Activated CD8-positive, alpha-beta memory T cell treated with anti-CD3 and anti-CD28 coated beads, Interleukin-2, amount 50 U/mL, for 4 hours (primary cell): ENCODE data around the gene LRMDA.

Source experiments
- DNase-seq: peaks from one replicate; pipeline ENCODE4 v3.0.0-alpha.2; 2020

The LRMDA gene

DNA sequence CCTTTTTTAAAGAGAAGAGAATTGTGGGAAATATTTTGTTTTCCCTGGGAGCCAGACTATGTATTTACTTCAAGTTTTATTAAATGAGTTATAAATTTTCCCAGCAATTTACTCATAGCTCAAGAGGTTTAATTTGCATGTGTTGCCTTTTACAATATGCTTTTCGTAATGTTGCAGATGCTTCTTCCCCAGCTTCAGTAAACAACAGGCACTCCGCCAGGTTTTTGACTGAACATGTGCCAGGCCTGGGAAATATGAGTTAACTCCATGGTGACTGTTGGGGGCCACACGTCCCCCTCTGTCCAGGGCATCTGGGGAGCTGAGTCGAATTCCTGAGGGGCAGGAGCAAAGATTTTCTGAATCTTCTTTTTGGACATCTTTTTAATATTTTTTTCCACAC, 545.7 kb downstream of the LRMDA start:
- DNase-seq, result no peak

DNA sequence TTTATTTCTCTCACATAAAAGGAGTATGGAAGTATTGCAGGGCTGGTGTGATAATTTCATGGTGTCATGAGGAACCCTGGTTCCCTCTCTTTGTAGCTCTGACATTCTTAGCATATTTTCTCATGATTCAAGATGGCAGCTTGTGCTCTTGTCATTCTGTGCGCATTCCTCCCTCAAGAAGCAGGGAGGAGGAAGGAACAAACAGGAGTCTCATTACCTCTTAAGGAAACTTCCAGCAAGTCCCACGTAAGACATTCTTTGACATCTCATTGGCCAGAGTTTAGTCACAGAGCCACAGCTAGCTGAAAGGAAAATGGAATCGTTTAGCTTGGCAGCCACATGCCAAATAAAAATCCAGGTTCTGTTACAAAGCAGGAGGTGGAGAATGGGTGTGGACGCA, 546.8 kb downstream of the LRMDA start:
- DNase-seq, result no peak

DNA sequence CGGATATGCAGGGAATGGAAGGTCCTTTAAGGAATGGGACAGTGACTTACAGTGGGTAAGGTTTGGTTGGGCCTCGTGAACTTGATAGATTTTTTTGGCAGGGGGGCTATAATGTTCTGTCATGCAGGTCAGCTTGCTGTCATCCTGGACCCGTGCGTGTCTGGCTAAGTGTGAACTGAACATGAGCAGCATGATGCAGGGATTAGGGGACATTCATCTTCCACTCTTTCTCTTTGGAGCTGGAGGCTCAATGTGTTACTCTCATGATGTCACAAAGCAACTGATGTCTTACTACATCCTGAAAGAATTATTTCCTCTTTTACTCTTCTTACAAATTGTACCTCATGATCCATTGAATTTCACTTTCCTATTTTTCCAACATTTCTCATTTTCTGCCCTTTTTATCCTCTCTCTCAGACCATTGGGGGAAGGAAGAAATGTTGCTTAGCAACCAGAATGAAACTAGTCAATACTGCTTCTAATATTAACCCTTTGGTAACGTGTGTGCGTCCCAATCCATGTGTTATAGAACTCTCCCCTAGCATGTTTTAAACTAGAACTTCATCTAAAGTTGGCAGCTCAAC, 549.1 kb downstream of the LRMDA start:
- no peak for DNase-seq

DNA sequence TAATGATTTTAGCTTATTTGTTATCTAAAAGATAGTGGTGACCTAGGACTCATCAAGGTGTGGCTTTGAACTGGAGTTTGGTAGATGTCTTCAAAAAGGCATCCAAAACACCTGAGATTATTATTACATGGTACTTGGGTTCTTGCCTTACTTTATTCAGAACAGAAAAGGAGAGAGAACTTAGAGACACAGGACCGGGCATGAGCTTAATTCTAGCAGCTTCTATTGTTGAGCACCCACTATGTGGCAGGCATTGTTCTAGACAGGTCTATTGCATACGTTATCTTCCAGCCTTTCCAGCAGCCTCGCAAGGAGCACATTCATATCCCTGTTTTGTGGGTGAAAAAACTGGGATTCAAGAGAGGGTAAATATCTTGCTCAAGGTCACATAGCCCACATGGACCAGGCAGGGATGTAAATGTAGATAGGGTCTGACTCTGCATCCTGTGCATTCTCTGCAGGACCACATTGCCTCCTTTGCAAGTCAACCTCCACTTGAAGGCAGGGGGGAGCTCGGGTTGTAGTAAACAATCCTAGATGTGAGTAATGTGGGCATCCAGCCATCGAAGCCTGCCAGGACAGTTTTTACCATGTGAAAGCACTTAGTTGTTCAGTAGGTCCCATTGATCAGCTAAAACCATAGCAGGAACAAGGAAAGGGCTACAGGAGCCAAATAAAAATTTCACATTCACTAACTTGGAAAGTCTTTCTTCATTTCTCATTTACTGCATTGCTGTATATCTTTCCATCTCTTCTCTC, 551.4 kb downstream of the LRMDA start:
- no peak for DNase-seq

- no peak for DNase-seq
These were observed 552.6 kb downstream of the LRMDA start for GRCh38 chr10:75984067-75984466.

GRCh38 chr10:75987616-75988015, 556.2 kb downstream of the LRMDA start:
- no peak for DNase-seq

GRCh38 chr10:75994357-75995040, 563.1 kb downstream of the LRMDA start:
- DNase-seq, result no peak

DNA sequence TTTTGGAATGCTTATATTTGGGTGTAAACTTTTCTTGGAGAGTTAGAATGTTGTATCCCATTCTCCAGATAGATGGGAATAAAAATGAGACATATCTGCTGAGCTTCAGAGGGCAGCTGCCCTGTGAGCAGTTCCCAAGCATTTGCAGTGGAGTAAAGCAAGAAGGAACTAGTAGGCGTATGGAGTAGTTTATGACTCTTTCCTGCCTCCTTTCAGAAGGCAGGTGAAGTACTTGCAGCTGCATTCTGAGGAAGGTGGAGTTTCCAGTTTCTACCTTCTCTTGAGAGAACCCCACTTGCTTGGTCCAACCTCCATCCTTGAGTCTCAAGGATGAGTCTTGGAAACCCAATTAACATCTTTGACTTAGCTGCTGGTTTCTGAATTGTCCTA, 563.6 kb downstream of the LRMDA start:
- DNase-seq, result no peak

GRCh38 chr10:75995720-75996119, 564.3 kb downstream of the LRMDA start:
- DNase-seq, result no peak

- no peak for DNase-seq
These were observed 567.6 kb downstream of the LRMDA start for GRCh38 chr10:75999001-75999400.

- no peak for DNase-seq
These were observed 568.2 kb downstream of the LRMDA start for GRCh38 chr10:75999515-76000209.

DNA sequence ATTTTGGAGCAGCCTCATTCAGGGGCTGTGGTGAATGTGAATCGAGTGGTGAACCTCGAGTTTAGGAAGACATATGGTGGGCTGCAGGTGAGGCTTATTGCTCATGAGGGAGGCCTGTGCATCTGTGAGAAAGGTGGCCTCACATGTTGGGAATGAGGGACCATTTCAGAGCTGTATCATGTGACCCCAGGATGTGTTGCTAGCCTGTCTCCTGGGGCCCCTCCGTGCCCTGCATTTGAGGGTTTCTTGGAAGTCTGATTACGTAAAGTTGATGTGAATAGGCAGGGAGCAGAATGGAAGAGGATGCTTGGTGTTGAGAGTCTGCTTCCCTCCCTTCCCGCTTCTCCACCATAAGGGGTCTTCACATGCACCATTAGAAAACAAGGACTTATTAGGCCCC, 569.1 kb downstream of the LRMDA start:
- no peak for DNase-seq

DNA sequence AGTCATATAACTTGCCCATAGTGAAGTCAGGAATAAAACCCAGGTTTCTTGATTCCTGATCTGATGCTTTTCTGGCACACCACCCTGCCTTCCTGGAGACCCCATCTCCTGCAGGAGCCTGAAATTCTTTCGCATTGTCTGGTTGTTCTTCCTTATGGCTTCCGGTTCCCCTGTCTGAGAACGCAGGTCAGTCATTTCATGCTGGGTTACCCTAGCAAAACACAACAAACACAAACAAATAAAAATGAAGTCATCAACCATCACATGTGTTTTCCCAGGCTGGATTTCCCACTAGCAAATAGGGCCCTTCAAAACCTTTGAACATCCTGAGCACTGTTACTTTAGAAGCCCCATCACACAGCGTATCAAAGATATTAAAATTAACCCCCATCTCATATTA, 569.6 kb downstream of the LRMDA start:
- no peak for DNase-seq

- no peak for DNase-seq
These were observed 570.0 kb downstream of the LRMDA start for GRCh38 chr10:76001461-76001860.

DNA sequence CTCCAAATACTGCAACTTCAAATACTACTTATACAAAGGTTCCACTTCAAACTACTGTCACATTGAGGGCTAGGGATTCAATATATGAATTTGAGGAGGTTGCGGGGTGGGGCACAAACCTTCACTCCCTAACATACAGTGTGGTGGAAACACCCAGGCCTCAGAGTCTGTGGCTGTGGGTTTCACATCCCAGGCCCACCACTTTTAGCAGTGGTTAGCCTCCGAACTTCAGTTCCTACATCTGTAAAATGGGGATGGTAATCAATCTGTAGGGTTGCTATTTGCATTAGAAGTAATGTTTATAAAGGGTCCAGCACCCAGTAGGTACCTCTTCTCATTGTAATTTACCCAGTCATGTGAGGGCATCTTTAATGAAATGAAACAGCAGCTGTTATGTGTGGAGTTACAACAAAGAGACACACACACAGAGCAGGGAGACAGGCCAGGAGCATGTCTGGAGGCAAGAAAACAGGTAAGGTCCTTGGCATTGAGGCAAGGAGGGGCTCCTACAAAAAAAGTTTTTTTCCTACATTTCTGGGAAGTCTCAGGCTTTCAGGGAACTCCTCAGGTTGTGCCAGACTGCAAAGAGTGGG, 570.9 kb downstream of the LRMDA start:
- no peak for DNase-seq

DNA sequence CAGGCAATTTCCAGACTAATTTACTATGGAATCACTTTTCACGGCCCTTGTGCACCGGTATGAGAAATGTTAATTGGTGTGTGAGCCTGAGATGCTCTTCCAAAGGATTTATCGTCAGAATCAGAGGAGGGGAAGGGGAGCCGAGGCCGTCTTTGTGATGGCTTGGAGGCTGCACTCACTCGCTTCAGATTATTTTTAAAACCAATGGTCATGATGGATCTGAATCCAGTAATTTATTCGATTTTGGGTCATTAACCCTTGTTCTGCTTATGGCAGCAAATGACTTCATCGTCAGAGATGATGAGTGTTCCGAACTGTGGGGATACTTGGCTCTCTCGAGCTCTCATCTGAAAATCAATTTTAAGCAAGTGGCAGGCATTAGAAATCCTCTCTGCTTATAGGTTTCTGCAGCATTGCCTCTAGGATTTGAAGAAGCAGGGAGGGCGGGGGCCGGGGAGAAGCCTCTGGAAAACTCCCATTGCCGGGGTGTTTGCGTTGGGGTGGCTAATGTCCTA, 576.3 kb downstream of the LRMDA start:
- DNase-seq, result no peak

DNA sequence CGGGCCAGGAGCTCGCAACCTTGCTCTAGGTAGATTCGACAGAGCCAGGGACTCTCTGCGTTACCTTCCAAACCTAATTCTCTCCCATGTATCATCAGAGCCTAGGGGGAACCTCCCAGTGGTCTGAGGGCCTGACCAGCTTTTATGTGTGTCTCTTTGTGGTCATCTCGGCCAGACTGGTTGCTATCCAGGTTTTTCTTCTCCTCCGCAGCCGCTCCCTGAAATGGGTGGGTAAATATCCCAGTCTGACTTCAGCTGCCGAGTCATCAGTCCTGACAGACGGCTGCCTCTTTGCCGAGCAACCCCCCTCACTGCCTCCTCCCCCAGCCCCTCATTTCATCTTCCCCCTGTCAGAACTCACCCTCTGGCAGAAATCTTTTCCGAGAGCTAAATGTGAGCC, 578.1 kb downstream of the LRMDA start:
- DNase-seq, result no peak

DNA sequence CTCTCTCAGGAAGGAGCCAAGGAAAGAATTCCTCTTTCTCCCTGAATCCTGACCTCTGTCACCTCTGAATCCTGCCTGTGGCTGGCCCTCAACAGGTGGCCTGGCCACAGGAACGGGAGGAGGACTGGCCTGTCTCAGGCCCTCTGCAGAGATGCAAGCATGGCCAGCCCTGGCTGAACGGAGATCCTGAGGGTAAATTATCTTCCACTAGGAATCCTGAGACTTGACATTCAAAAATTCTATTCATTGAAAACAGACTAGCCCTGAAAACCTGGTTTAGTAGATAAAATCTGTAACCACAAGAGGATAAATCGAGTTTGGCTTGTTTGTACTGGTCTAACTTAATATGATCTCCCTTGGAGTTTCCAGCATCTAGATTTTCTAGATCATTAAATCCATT, 579.3 kb downstream of the LRMDA start:
- no peak for DNase-seq

DNA sequence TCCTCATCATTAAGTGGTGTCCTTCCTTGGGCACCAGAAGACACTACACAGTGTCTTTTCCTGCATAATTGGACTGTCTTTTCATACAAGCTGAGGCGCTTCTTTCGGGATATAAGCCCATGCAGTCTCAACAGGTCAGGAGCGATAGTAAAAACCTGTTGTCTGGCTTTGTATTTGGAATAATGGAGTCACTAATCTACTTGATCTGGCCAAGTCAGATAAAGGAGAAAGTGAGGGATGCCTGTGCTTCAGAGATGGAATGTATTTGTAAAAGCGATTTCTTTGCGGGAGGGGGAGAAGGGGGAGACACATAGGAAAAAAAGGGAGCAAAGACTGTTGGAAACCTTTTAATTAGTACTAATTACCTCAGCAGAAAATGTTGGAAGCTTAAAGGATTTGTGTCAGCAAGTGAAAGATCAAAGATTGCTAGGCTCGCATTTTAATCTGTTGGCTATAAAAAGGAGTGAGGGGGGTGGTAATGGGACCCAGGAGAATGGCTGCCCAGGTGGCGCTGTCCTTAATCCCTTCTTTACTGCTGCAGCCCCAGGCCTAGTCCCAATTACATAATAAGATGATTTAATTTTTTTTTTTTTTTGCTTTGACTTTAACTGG, 581.4 kb downstream of the LRMDA start:
- no peak for DNase-seq

- no peak for DNase-seq
These were observed 583.8 kb downstream of the LRMDA start for GRCh38 chr10:76015245-76015644.

- DNase-seq, result no peak
These were observed 585.8 kb downstream of the LRMDA start for GRCh38 chr10:76017026-76017732.
